DMS153 treated with DMSO at 0.1 percent for 48 hours (cell line): ENCODE data around the gene WBP1.
"Not testable (repeated sequence)": the region's sequence is repeated elsewhere in the genome, so short reads cannot be mapped to it uniquely, and the experiment has no call there.

Experiments used
- DNase-seq: peaks from one replicate; lab custom pipeline; 2025; ENCODE audit not compliant: unreplicated experiment; lab: John Stamatoyannopoulos, UW

Gene WBP1

DNA sequence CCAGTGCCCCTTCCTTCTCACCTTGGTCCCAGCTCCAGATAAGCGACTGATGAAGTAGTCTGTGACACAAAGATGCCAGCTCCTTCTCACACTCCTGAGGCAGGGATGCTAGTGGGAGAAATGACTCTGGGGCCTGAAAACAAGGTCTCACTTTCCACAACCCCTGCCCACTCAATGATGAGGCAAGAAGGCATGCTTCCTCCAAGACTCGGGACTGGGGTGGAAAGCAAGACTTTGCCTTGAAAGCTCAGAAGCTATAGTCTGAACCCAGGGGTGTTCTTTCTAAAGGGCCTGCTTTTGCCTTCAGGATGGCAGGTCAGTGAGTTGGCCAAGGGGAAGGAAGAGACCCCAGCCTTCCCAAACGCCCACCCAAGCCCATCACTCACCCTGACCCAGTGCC lies 23.2 kb downstream of the WBP1 start:
- no peak for DNase-seq

DNA sequence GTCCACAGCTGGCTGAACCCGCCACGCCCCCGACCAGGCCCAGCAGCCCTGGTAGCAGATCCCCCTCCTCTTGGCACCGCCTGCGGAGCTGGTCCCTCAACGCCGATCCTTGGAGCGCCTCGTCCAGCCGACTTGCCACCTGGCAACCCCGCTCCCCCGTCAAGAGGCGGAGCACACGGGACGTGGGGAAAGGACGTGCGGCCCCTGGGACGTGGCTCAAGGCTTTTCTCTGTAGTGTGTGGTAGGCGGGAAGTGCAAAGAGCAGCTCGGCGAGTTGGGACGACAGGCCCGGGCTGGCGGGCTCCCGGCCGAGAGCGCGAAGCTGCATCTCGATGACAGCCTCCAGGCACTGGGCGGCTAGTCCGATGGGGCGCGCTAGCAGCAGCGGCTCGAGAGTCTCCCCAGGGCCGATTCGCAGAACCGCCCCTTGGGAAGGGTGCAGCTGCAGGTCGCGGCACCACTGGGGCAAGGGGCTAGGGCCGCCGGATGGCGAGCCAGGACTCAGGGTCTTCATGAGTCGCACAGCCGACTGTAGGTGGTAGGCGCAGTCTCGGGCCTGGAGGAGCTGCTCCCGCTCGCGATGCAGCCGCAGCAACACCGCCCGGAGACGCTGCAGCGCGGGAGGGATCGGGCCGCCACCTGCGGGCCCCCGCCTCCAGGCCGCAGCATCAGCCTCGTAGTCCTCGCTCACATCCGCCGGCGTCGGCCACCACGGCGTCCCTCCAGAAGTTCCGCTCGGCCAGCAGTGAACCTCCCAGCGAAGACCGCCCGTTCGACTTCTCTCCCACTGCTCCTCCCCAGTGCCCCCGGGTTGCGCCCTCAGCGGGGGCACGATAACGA lies 23.9 kb downstream of the WBP1 start:
- DNase-seq = no peak

DNA sequence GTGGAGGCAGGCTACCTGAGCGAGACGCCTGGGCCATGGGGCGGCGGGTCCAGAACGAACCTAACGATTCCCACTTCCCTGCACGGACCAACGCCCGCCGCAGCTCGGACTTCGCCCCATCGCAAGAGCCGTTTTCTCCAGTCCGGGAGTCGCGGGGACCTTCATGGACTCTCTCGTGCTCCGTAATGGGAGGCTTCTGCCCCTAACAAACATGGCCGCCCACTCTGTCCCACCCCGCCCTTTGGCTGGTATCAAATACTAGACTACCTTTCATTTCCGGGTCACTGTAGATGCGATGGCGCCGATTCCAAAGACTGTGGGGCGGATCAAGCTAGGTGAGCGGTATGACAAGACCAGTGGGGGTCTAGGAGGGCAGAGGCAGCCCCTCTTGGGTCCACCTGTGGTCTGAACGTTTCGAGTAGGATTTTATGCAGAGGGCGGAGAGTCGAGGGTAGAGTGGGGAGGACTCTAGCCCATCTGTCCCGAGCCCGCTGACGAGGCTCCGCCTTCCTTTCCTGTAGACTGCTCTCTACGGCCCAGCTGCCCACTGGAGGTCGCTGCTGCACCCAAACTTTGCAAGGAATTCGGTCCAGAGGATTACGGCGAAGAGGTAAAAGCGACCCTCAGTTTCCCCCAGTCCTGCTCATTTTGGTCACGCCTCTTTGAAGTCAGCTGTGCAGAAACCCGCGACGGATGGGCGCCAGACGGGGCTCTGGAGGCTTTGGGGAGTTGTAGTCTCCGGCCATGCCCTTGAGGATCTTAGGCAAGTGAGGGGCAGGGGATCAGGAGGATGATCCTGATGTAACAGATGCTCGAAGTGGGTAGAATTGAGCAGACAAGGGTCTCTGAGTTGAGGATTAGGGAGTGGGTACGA lies 24.8 kb downstream of the WBP1 start, which contains the start of the genes CCDC142 and TTC31:
CCDC142 (minus strand) TSS at position 198 of the 874 bp plus-strand sequence; CDS start at position 37, 161 bp downstream.
TTC31 (plus strand) TSS at position 281 of the 874 bp plus-strand sequence; CDS start at position 296, 15 bp downstream.
- DNase-seq = peak; percentile 98

DNA sequence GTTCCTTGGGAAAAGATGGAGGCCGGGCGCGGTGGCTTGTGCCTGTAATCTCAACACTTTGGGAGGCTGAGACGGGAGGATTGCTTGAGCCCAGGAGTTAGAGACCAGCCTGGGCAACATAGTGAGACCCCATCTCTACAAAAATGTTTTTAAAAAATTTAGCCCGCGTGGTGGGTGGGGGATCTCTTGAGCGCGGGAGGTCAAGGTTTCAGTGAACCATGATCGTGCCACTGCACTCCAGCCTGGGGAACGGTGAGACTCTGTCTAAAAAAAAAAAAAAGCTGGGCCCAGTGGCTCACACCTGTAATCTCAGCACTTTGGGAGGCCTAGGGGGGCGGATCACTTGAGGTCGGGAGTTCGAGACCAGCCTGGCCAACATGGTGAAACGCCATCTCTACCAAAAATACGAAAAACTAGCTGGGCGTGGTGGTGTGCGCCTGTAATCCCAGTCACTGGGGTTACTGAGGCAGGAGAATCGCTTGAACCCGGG lies 25.5 kb downstream of the WBP1 start:
- DNase-seq = not testable (repeated sequence)

DNA sequence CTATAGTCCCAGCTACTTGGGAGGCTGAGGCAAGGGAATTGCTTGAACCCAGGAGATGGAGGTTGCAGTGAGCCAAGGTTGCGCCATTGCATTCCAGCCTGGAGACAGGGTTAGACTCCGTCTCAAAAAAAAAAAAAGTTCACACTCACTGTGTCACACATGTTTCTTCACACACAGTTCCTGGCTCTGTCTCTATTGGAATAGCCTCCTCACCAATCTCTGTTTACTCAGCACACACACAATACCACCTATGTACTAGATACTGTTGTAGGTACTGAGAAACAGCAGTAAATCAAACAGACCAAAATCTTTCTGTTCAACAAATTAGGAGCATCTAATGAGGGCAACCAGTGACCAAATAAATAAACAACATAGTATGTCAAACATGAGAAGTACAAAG lies 27.9 kb downstream of the WBP1 start:
- no peak for DNase-seq

DNA sequence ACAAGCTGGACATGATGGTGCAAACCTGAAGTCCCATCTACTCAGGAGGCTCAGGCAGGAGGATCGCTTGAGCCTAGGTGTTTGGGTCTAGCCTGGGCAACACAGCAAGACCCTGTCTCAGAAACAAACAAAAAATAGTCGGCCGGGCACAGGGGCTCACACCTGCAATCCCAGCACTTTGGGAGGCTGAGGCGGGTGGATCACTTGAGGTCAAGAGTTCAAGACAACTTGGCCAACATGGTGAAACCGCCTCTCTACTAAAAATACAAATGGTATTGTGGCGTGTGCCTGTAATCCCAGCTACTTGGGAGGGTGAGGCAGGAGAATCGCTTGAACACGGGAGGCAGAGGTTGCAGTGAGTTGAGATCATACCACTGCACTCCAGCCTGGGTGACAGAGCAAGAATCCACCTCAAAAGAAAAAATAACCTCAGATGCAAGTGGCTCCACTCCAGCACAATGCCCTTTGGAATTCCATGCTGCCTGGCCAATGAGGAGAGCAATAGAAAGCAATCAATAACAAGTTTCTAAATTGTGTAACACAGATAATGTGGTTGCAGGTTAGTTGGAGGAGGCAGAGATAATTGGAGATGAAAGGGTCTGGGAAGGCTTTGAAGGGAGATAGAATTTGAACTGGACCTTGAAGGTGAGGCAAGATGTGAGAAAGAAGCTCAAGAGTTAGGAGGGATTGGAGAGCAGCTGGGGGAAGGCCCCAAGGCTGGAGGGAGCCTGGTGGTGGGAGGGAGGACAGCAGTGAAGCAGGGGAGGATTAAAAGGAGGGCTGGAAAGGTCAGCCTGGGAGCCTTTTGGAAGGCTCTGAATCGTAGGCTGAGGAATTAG lies 30.6 kb downstream of the WBP1 start:
- no peak for DNase-seq

DNA sequence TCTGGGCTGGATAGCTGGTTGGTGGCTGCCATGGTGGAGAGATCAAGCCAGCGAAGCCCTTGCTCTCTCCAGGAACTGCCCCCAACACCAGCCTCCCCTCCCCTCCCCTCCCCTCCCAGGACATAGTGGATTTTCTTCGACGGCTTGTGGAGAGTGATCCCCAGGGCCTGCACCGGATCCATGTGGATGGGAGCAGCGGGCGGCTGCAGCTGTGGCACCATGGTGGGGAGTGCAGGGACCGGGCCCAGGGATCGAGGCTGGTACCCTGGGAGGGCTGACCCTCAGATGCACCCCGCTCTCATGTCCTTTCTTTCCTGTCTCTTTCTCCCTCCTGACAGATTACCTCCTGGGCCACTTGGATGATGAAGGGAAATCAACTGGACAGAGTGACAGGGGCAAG lies 31.7 kb downstream of the WBP1 start:
- no peak for DNase-seq

DNA sequence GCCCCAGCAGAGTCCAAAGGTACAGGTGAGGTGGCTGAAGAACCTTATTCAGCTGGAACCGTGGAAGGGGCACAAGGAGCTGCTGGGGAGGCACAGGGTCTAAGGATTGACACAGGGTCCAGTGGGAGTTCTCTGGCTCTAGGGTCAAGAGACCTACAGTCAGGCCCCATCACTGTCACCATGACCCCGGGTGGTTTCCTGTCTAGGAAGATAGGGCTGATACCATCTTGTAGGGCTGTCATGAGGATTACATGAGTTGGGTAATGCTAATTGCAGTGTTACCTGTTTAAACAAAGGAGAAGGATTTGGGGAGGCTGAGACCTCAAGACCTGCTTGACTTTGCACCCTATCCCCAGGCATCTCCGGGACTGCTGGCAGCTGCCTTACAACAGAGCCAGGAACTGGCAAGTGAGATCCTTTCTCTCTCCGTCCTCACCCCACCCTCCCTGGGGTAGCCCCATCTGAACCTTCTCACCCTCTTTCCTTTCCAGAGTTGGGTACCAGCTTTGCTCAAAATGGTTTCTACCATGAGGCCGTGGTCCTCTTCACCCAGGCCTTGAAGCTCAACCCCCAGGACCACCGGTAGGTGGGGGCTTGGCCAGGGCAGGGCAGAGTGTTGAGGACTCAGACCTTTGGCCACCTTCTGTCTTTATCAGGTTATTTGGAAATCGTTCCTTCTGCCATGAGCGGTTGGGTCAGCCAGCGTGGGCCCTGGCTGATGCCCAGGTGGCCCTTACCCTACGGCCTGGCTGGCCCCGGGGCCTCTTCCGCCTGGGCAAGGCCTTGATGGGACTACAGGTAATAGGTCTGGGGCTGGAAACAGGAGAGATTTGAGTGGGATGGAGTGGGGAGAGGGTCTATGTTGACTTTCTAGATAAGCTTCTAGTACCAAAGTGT lies 33.7 kb downstream of the WBP1 start:
- DNase-seq = no peak

DNA sequence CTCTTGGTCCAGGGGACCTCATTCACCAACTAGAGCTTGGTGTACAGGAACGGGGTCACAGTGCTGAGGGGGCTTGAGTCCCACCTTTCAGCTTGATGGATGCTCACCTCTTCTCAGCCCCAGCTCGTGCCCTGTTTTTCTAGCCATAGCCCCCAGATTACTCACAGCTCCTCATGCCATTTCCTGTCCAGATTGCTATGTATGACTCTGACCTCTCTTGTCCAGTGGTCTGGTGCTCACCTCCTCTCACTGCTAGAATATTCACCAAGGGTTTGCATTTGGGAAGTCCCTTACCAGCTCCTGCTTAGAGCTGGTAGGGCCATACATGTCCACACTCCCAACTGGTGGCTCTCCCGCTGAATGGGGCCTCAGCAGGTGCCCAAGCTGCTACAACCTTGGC lies 35.3 kb downstream of the WBP1 start:
- no peak for DNase-seq

DNA sequence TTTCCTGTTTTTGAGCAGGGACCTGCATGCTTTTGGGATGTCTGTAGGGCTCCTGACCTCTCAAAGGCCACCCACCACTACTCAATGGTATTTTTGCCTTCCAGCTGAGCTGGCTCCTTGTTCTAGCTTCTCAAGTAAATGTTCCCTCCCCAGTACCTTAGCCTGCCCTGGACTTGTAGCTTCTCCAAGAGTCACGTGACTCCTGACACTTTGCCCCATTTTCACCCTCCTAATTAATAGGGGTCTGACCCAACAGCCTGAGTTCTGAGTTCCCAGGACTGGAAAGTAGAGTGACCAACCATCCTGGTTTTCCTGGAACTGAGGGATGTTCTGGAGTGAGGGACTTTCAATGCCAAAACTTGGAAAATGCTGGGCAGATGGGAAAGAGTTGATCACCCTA lies 37.2 kb downstream of the WBP1 start:
- no peak for DNase-seq

DNA sequence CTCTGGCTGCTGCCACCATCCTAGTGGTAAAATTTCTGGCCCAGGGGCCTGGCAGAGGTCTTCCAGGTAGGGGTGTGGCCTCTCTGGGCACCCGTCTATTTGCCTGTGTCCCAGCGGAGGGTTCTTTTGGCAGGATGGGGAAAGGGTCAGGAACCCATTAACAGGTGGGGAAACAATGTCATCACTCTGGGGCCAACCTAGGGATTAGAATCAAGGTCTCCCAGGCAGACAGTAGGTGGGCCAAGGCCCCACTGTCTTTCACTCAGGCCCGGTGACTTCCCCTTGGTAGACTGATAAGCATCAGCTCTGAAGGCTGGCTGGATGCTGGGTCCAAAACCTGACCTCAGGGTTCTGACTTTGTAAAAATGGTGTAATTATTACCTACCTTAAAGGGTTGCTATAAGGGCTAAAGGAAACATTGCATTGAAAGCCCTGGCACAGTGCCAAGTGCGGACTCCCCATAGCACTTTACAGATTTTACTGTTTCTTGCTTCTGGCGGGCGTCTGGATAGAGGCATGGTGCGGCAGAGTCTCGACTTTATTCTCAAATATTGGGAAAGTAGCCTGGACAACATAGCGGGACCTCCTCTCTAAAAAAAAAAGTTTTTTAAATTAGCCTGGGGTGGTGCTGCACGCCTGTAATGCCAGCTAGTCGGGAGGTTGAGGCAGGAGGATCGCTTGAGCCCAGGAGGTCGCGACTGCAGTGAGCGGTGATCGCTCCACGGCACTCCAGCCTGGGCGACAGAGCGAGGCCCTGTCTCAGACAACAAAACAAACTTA lies 38.9 kb downstream of the WBP1 start:
- DNase-seq = no peak

DNA sequence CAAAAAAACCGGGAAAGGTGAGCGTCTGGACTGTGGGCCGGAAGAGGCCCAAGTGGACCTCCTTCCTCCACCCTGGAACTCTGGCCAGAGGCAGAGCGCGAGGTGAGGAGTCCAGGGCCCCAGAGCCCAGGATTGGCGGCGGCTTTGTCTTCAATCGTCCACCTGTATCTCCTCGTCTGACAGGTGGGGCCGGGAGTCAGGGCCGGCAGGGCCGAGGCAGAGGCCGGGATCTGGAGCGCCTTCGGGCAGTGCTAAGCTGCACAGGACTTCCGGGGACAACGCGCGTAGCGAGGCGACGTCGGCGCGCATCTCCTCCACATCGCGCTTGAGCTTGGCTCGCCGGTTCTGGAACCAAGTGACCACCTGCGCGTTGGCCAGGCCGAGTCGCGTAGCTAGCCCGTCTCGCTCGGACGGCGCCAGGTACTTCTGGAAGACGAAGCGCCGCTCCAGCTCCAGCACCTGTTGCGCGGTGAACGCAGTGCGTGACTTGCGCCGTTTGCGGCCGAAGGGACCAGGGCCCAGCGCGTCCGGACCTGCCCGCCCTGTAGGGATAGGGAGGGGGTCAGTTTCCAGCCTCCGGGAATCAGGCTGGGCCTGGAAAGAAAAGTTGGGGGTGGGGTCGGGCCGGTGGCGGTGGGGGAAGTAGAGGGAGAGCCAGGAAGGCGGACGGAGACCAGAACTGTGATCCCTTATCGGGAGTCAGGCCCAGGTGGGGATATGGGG lies 39.7 kb downstream of the WBP1 start:
- peak; percentile 41 for DNase-seq

DNA sequence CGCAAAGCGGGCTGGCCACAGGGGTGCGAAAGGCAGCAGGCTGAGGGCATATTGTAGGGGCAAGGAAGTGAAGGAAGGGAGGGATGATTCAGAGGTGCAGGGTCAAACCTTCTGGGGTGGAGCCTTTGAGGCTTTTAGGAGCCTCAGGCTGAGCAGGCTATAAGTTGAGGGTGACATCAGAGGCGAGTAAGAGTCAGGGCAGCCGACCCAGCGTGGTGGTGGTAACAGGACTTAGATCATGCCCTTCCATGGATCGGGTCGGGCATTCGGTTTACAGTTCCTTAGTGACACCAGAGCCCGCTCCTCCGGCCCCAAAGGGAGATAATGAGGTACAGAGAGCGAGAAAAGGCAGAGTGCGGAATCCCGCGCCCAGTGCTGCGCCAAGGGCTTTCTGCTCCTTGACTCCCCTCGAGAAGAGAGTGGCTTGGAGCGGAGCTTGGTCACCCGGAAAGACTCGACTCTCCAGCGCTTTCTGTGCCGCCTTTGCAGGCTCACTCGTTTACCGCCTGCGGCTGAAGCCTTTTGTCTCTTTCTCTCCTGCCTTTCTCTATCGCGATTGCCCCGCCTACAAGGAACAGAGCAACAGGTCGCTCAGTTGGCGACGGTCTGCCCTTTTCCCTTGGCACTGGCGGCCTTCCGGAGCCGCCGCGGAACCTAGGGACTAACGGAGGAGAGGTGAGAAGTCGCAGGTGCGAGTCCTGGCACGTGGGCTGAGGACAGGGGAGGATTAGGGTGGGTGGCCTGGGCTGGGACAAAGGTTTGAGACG lies 40.4 kb downstream of the WBP1 start:
- no peak for DNase-seq

DNA sequence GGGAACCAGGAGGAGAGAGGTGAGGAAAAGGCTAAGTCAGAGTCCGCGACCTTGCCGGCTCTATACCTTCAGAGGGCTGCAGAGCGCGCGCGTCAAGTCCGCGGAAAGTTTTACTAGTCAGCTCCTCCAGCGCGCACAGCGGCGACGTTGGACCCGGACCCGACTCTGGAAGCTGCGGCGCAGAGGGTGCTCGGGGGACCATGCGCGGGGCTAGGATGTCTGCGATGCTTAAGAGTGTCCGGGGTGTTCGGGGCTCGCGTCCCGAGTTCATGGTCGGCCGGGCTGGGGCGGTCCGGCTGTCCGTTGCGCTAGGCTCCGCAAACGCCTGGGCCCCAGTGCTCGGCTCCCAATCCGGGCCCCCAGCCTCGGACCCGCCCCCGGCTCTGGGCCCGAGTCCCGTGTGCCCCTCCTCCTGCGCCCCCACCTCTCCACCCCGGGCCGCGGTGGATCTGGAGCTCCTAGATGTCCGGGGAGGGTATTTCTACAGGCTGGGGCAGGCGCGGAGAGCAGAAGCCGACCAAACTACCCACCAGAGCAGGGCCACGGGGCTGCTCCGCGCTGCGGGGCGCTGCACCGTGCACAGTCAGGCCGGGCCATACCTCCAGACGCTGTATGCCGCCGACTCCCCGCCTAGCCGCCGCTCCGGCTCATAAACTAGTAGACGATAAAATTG lies 41.2 kb downstream of the WBP1 start, which contains the start of gene LBX2:
LBX2 (minus strand) TSS at position 337 of the 673 bp plus-strand sequence; CDS start at position 271, 66 bp downstream.
- DNase-seq = no peak

DNA sequence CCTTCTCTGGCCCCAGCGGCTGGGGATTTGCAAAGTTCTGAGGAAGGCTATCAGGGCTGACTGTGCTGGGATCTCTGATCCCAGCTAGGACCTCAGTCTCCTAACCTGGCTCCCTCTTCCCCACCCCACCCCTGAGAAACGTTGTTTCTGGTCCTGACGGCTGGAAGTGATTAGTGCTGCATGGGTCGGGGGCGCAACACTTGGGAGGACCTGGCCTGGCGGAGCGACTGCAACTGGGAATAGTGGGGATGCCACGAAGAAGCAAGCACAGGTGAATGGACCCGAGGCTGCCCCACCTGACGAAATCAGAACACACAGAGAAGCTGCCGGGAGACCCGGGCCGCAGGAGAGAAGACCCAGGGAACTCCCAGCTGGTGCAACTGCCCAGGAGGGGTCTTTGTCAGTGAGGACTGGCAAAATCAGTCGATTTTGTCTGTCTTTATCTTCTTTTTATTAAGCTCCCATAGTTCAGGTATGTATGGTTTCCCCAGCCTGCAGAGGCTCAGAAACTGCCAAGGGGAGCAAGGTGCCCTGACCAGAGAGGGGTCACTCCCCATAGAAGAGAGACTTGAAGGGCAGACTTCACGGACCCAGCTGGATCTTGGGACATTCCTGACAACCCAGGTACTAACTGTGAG lies 41.8 kb downstream of the WBP1 start:
- no peak for DNase-seq

DNA sequence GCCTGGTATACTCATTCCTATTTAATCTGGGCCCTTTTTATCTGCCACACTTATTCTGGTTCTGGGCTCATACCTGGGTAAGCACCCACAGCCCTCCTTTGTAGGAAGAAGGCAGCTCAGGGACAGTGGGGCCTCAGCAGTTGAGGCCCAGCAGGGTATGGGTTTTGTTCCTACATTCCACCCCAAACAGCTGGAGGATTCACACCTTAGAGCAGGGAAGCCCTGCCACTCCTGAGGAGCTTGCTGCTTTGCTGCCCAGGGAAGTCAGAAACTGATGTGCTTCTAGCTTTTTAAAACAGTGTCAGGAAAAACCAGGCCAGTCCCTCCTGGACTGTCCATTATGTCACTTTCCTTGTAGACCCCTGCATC lies 42.3 kb downstream of the WBP1 start:
- DNase-seq = no peak
